Fibroblast of skin of scalp (primary cell): ENCODE data around the gene KCMF1.

ENCODE experiments used
- DNase-seq: peaks from one replicate; pipeline ENCODE4 v3.0.0-alpha.2; 2013

The KCMF1 gene

GRCh38 chr2:85032621-85033020 lies 61.7 kb downstream of the KCMF1 start:
- DNase-seq: no peak

GRCh38 chr2:85033388-85033787 lies 62.4 kb downstream of the KCMF1 start:
- no peak for DNase-seq

DNA sequence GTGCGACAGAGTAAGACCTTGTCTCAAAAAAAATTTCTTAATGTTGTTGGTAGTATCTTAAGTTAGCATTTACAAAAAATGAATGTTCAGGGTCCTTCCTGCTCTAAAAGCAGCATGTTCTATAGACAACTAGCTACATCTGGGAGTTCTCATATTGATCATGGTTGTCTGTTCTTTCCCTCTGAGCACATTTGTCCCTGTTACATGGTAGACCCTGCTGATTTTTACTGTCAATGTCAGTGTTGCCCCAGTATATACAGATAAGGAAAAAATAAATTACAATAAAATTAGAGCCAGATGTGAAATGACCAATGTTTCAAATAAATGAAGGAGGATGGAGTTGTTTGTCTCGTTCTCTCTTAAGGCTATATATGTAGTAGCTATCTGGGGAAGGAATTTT lies 63.2 kb downstream of the KCMF1 start:
- DNase-seq: no peak

GRCh38 chr2:85037622-85038021 lies 66.7 kb downstream of the KCMF1 start:
- no peak for DNase-seq

- DNase-seq: no peak
These were observed 71.4 kb downstream of the KCMF1 start for GRCh38 chr2:85042330-85042729.

GRCh38 chr2:85048534-85048933 lies 77.6 kb downstream of the KCMF1 start:
- no peak for DNase-seq

GRCh38 chr2:85049236-85049635 lies 78.3 kb downstream of the KCMF1 start:
- no peak for DNase-seq

DNA sequence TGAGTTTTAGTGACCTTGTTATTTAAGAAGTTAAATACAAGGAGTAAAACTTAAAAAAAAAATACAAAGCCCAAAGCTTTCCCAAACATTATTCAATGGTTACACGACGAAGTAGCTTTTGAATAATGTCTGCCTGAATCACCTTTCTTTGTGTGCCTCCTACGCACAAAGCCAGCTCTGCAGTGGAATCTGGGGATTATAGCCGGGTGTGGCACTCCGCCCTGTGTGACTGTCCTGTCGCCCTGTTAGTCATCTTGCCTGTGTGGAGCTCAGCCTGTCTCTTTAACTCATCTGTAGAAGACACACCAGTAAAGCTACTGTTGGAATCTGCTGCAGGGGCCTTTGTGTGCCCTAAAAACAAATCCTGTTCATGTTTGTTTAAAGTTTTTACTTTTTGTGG lies 82.8 kb downstream of the KCMF1 start:
- DNase-seq: peak; percentile 32

DNA sequence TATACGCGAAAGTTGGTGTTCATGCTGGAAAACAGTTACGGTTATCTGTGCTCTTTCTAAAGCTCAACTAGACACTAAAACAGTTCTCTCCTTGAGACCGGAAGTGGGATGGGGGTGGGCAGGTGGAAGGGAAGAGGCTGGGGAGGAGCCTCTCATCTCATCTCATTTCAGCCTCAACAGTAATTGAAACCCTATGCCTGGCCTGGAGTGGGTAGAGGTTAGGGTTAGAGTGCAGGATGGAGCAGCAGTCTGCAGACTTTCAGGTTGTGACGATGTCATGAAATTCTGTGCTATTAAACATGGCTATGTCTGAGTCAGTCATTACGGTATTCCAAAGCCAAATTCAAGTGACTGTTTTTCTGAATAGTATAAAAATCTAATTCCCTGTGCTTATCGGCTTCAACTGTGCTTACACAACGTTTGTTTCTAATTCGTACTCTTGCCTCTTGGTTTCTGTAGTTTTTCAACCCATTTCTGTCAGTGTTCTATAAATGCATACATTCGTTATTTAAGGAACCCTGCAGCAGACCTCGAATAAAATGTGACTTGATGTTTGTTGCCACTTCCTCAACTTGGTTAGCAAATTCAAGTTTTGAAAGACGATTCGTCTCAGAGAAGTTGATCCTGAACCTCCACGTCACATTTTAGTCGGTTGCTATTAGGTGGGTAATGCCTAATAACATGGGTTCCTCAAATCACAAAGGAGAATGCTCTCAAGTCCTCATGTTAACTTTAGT lies 86.4 kb downstream of the KCMF1 start:
- DNase-seq: peak; percentile 8

- no peak for DNase-seq
These were observed 90.9 kb downstream of the KCMF1 start for GRCh38 chr2:85061896-85062295.

- DNase-seq: peak; percentile 37
These were observed 91.6 kb downstream of the KCMF1 start for GRCh38 chr2:85062565-85062964.

DNA sequence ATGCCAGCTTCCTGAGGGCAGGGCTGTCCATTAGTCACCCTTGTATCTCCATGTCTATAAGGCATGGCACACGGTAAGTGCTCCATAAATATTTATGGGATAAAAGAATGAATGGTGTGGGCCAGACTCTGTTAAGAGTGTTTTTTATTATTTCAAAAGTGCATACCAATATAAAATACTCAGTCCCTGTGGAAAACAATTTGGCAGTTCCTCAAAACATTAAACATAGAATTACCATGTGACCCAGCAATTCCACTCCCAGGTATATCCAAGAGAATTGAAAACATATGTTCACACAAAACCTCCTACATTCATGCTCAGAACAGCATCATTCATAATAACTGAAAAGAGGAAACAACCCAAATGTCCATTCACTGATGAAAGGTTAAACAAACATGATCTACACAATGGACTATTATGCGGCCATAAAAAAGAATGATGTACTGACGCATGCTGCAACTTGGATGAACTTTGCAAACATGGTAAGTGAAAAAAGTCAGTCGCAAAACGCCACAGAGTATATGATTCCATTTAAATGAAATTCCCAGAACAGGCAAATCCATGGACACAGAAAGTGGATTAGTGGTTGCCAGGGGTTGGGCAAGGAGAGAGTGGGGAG lies 93.1 kb downstream of the KCMF1 start:
- peak; percentile 45 for DNase-seq

DNA sequence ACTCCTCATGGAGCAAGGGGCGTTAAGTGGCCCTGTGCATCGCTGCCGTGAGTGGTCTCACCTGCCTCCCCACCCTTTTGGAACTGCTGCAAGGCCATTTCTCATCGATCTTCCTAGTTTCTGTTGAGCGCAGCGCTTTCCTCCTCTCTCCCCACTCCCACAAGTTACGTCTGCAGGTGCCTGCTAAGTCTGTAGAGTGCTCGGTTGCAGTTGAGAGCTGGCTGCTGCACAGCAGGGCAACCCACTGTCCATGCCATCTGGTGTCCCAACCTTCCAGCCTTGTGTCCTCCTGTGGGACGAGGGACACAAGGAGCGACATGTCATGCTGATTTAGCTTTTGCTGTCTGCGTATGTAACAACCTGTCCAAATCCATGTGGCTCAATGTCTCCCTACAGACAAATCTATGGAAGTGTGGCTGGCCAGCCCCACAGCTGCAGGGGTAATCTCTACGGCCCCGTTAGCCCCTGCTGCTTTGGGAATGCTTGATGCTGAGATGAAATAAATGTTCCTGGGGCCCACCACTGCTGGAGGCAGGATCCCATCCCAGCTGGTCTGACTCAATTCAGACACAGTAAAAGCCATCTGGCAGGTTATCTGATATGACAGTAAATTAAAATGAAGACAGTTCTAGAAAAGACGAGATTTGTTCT lies 94.1 kb downstream of the KCMF1 start:
- no peak for DNase-seq

GRCh38 chr2:85066006-85066740 lies 95.2 kb downstream of the KCMF1 start:
- no peak for DNase-seq

- peak; percentile 77 for DNase-seq
These were observed 96.0 kb downstream of the KCMF1 start for GRCh38 chr2:85066874-85067351.

GRCh38 chr2:85071096-85071495 lies 100.1 kb downstream of the KCMF1 start:
- peak; percentile 22 for DNase-seq

- DNase-seq: no peak
These were observed 102.1 kb downstream of the KCMF1 start for GRCh38 chr2:85073033-85073432.

GRCh38 chr2:85076618-85077274 lies 105.8 kb downstream of the KCMF1 start:
- DNase-seq: no peak

GRCh38 chr2:85077859-85078419 lies 107.0 kb downstream of the KCMF1 start:
- no peak for DNase-seq

DNA sequence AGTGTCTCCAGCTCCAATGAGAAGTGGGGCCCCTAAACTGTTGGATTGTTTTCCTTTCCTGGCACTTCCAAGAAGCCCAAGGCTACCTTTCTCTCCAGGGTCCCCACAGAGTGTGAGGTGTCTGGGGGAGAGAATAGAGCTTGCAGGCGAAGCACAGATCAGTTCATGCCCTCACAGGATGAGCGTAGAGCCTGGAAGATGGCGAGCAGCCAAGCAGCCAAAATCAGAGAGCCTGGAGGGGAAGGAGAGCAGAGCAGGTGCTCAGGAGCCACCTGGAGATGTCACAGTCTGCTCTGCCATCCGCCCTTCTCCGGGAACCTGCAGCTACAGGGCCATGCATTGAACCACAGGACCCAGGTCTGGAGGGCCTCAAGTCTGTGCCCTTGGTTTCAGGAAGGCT lies 107.6 kb downstream of the KCMF1 start:
- no peak for DNase-seq

- DNase-seq: no peak
These were observed 112.1 kb downstream of the KCMF1 start for GRCh38 chr2:85083092-85083491.

- DNase-seq: no peak
These were observed 114.6 kb downstream of the KCMF1 start for GRCh38 chr2:85085563-85085962.
